M059J (cell line): Measurements from ENCODE around the gene HOXA10. TPM values are rescaled to one million over a fixed set of nuclear protein-coding genes. Genes with fewer than 3 reads are reported as not detected.

Source experiments
- DNase-seq: peaks from one replicate; pipeline ENCODE4 v3.0.0-alpha.2; 2012; ENCODE audit warnings: low read depth
- total RNA-seq: library from RNA; depleted of rRNA; stranded (reverse); fragments of >200 nt; shearing (Covaris generic); gene quantifications from 2 replicates; pipeline ENCODE4 v1.2.3, GENCODE V29; 2014

Gene HOXA10
- total RNA-seq, 1 experiment from 2014 or later: 16.7 TPM

GRCh38 chr7:27157702-27158431 lies 16.3 kb downstream of the HOXA10 start:
- no peak for DNase-seq

- no peak for DNase-seq
These were observed 17.0 kb downstream of the HOXA10 start for GRCh38 chr7:27156916-27157701.

GRCh38 chr7:27156508-27156898 lies 17.6 kb downstream of the HOXA10 start, which contains the start of gene HOXA7:
Gene HOXA7, minus strand, starts transcription at chr7:27156675. Its CDS starts 130 bp downstream, at chr7:27156545.
- DNase-seq: peak; percentile 71

GRCh38 chr7:27155816-27156507 lies 18.2 kb downstream of the HOXA10 start:
- DNase-seq: peak; percentile 55

GRCh38 chr7:27154901-27155815 lies 19.0 kb downstream of the HOXA10 start:
- DNase-seq: no peak

GRCh38 chr7:27154369-27154768 lies 19.8 kb downstream of the HOXA10 start:
- DNase-seq: no peak

GRCh38 chr7:27153526-27153925 lies 20.6 kb downstream of the HOXA10 start:
- no peak for DNase-seq

GRCh38 chr7:27152816-27153442 lies 21.2 kb downstream of the HOXA10 start:
- no peak for DNase-seq

GRCh38 chr7:27151931-27152815 lies 21.9 kb downstream of the HOXA10 start, which contains the start of gene HOXA3:
Gene HOXA3, minus strand, starts transcription at chr7:27152583. Its CDS starts 41,943 bp downstream, at chr7:27110640.
- peak; percentile 69 for DNase-seq

GRCh38 chr7:27151341-27151930 lies 22.7 kb downstream of the HOXA10 start:
- peak; percentile 18 for DNase-seq

GRCh38 chr7:27150568-27151340 lies 23.4 kb downstream of the HOXA10 start:
- peak; percentile 78 for DNase-seq

GRCh38 chr7:27149842-27150567 lies 24.1 kb downstream of the HOXA10 start:
- DNase-seq: peak; percentile 45

GRCh38 chr7:27148756-27149641 lies 25.1 kb downstream of the HOXA10 start:
- DNase-seq: peak; percentile 72

GRCh38 chr7:27148031-27148755 lies 25.9 kb downstream of the HOXA10 start:
- DNase-seq: peak; percentile 55

- no peak for DNase-seq
These were observed 26.7 kb downstream of the HOXA10 start, which contains the start of gene HOXA6 for GRCh38 chr7:27147199-27148030. Gene HOXA6, minus strand, starts transcription at chr7:27147774. Its CDS starts 25 bp downstream, at chr7:27147749.
